GM12892 (cell line): Measurements from ENCODE around the gene SERINC5.
"Not testable (repeated sequence)": the region's sequence is repeated elsewhere in the genome, so short reads cannot be mapped to it uniquely, and the experiment has no call there.

Experiments used
- POLR2A ChIP-seq: IDR thresholded peaks from 2 replicates; pipeline ENCODE4 v1.6.1; 2011; ENCODE audit warnings: low read depth, low read length, control low read depth
- POLR2AphosphoS5 ChIP-seq: IDR thresholded peaks from 2 replicates; pipeline ENCODE4 v1.6.1; 2011; ENCODE audit warnings: low read depth, low read length, control low read depth
- TAF1 ChIP-seq: IDR thresholded peaks from 2 replicates; pipeline ENCODE4 v1.6.1; 2011; ENCODE audit warnings: low read depth, mild to moderate bottlenecking, control low read depth, low read length, borderline replicate concordance

DNA sequence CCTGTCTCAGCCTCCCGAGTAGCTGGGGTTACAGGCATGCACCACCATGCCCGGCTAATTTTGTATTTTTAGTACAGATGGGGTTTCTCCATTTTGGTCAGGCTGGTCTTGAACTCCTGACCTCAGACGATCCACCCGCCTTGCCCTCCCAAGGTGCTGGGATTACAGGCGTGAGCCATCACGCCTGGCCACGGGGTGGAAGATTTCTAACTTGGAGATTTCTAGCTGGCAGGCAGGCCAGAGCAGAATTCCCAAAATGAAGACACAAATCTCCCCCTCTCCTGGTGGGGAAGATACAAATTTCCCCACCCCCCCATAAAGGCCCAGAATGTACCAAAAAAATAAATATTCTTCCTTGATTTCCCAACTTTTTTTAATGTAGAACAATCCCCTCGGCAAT lies 101.6 kb downstream of the SERINC5 start:
- not testable (repeated sequence) for TF ChIP-seq POLR2A, POLR2AphosphoS5, TAF1
